ENCODE data around the gene LEMD1.
"Not testable (repeated sequence)": the region's sequence is repeated elsewhere in the genome, so short reads cannot be mapped to it uniquely, and the experiment has no call there.

The LEMD1 gene

DNA sequence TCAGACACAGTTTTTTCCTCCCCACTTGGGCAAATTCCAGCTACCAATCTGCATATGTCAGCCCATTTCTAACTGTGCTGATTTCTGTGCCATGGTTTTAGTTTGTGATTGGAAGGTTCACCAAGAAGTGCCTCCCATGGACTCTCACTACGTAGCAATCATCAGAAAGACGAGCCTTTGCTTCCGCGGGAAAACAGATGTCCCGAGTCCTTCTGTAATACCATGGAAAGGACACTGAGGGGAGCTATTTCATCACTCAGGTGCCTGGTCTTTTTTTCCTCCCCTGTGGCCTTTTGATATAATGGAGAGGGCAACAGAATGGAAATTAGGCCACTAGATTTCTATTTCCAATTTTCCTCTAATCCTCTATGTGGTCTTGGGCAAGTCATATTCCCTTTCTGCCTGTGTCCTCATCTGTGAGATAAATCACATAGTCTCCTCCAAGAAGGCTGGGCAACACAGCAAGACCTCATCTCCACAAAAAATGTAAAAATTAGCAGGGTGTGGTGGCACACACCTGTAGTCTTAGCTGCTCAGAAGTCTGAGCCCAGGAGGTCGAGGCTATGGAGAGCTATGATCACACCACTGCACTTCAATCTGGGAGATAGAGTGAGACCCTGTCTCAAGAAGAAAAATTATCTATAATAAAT is 24.8 kb downstream of the LEMD1 start:
- H3K4me3 Mint-ChIP-seq = no peak overlapping the region
- no peaks in the 10 kb centered on the region for H3K36me3 Mint-ChIP-seq (ENCODE audit: low read depth)
- H3K4me1 Mint-ChIP-seq = no peaks in the 10 kb centered on the region
- H3K27me3 Mint-ChIP-seq (ENCODE audit: low read depth) = peaks cover 12% of the 10 kb centered on the region
- H3K9me3 Mint-ChIP-seq = peaks cover 5% of the 10 kb centered on the region
- TF ChIP-seq, protein P1, sequence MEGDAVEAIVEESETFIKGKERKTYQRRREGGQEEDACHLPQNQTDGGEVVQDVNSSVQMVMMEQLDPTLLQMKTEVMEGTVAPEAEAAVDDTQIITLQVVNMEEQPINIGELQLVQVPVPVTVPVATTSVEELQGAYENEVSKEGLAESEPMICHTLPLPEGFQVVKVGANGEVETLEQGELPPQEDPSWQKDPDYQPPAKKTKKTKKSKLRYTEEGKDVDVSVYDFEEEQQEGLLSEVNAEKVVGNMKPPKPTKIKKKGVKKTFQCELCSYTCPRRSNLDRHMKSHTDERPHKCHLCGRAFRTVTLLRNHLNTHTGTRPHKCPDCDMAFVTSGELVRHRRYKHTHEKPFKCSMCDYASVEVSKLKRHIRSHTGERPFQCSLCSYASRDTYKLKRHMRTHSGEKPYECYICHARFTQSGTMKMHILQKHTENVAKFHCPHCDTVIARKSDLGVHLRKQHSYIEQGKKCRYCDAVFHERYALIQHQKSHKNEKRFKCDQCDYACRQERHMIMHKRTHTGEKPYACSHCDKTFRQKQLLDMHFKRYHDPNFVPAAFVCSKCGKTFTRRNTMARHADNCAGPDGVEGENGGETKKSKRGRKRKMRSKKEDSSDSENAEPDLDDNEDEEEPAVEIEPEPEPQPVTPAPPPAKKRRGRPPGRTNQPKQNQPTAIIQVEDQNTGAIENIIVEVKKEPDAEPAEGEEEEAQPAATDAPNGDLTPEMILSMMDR (IDR thresholded peaks at IDR 0.05; ENCODE audit: unreplicated experiment in 3 of 3) = peak; percentile 52 to 74 (median 54)
- H3K27ac Mint-ChIP-seq = no peak overlapping the region

DNA sequence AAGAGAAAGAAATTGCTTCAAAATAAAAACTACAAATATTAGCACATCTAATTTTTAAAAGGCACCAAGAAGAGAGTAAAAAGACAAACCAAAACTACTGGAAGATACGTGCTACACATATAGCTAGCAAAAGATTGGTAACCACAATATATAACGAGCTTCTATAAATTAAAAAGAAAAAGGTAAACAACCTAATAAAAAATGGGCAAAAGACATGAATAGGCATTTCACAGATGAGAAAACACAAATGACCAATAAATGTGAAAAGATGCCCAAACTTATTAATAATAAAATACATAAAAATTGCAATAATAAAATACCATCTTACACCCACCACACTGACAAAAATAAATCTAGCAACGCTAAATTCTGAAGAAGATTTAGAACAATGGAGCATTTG is 26.2 kb downstream of the LEMD1 start:
- H3K4me1 Mint-ChIP-seq = no peaks in the 10 kb centered on the region
- H3K27ac Mint-ChIP-seq = no peak overlapping the region
- no peaks in the 10 kb centered on the region for H3K36me3 Mint-ChIP-seq (ENCODE audit: low read depth)
- peaks cover 16% of the 10 kb centered on the region for H3K27me3 Mint-ChIP-seq (ENCODE audit: low read depth)
- H3K9me3 Mint-ChIP-seq = peaks cover 5% of the 10 kb centered on the region
- TF ChIP-seq, protein P1 (IDR thresholded peaks at IDR 0.05; ENCODE audit: unreplicated experiment in 3 of 3) = no peak
- no peak overlapping the region for H3K4me3 Mint-ChIP-seq

DNA sequence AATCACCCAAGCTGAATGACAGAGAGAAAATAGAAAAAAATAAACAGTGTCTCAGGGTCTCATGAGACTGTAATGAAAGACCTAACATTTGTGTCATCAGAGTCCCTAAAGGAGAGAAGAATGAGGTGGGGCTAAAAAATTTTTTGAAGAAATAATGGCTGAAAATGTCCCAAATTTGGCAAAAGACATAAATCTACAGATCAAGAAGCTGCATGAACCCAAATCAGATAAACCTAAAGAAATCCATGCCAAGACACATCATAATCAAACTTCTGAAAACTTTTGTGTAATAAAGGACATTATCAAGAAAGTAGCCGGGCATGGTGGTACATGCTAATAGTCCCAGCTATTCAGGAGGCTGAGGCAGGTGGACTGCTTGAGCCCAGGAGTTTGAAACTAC is 29.2 kb downstream of the LEMD1 start:
- Mint-ChIP-seq H3K4me3 (no peak overlapping the region), H3K4me1 (no peaks in the 10 kb centered on the region), H3K27me3 (ENCODE audit: low read depth) (peaks cover 19% of the 10 kb centered on the region), H3K36me3 (ENCODE audit: low read depth) (no peaks in the 10 kb centered on the region), H3K27ac (no peak overlapping the region), H3K9me3 (peaks cover 5% of the 10 kb centered on the region)
- TF ChIP-seq, protein P1 (IDR thresholded peaks at IDR 0.05; ENCODE audit: unreplicated experiment in 3 of 3) = no peak

DNA sequence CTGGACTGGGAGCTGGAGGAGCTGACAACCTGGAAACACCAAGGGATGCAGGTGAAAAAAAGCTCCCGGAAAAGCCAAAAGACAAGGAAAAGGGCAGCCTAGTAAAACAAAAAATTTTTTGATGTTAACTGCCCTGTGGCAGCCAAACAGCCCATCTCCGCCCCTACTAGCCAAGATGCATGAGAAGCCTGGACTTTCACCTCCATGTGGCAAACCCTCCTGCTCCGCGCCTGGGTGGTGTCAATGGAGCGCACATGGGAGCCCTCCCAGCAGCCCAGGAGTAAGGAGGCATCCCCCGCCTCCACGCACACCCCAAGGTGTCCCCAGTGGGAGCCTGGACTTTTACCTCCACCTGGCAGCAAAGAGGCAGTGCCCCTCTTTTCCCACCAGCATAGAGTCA is 30.5 kb downstream of the LEMD1 start:
- Mint-ChIP-seq H3K4me1 (no peaks in the 10 kb centered on the region), H3K27me3 (ENCODE audit: low read depth) (peaks cover 16% of the 10 kb centered on the region)

DNA sequence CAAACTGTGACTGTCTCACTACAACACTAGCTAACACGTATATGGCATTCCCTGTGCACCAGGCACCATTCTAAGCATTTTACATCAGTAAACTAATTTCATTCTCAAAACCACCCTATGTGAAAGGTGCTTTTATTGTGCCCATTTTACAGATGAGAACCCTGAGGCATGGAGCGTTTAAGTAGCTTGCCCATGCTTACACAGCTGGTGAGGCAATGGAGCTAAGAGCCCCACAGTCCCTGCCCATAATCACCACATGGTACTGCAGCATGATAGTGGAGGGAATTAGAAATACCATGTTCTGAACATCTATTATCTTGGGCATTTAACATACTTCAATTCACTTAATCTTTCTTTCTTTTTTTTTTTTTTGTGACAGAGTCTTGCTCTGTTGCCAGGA is 34.0 kb downstream of the LEMD1 start:
- no peak overlapping the region for H3K4me3 Mint-ChIP-seq
- H3K27ac Mint-ChIP-seq = no peak overlapping the region
- peaks cover 5% of the 10 kb centered on the region for H3K4me1 Mint-ChIP-seq
- peaks cover 2% of the 10 kb centered on the region for H3K9me3 Mint-ChIP-seq
- no peaks in the 10 kb centered on the region for H3K36me3 Mint-ChIP-seq (ENCODE audit: low read depth)
- H3K27me3 Mint-ChIP-seq (ENCODE audit: low read depth) = peaks cover 16% of the 10 kb centered on the region
- TF ChIP-seq, protein P1 (IDR thresholded peaks at IDR 0.05; ENCODE audit: unreplicated experiment in 3 of 3) = no peak

More for the DNA sequence above, 30.5 kb downstream of the LEMD1 start:
- H3K27ac Mint-ChIP-seq = no peak overlapping the region
- H3K9me3 Mint-ChIP-seq = peaks cover 5% of the 10 kb centered on the region
- H3K36me3 Mint-ChIP-seq (ENCODE audit: low read depth) = no peaks in the 10 kb centered on the region
- TF ChIP-seq, protein P1 (IDR thresholded peaks at IDR 0.05; ENCODE audit: unreplicated experiment in 3 of 3) = no peak
- no peak overlapping the region for H3K4me3 Mint-ChIP-seq

DNA sequence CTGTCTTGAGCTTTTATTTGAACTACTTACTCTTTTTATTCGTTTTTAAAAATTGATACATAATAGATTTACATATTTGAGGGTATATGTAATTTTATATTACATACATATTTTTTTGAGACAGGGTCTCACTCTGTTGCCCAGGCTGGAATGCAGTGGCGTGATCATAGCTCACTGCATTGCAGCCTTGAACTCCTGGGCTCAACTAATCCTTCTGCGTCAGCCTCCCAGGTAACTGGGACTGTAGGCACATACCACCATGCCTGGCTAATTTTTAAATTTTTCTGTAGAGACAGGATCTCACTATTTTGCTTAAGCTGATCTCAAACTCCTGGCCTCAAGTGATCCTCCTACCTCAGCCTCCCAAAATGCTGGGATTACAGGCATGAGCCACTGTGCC is 38.9 kb downstream of the LEMD1 start:
- H3K27me3 Mint-ChIP-seq (ENCODE audit: low read depth); H3K27ac Mint-ChIP-seq; H3K36me3 Mint-ChIP-seq (ENCODE audit: low read depth); H3K4me3 Mint-ChIP-seq; H3K4me1 Mint-ChIP-seq; H3K9me3 Mint-ChIP-seq: not testable (repeated sequence)

Data from nephron (organoid).